Measurements from ENCODE around the gene DNAJC16.
"Not testable (repeated sequence)": the region's sequence is repeated elsewhere in the genome, so short reads cannot be mapped to it uniquely, and the experiment has no call there.

The DNAJC16 gene

DNA sequence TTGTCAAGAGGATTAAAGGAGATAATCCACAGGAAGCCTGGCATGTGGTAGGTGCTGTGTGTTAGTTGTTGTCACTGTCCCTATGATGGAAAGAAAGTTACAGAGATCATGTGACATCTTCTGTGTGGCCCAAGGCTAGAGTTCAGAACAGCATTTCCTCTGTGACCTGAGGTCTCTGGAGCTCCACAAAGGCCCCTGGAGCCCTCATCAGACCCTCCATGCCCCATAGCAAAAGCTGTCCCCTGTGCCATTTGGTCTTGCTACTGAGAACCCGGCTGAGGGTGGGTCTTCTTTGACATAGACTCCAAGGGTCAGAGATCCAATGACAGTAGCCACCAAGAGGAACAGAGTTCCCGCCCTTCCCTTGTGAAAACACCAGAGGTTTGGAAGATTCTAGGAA, 42.7 kb upstream of the DNAJC16 start:
- H3K27ac Mint-ChIP-seq, result no peak overlapping the region
- TF ChIP-seq, protein P1, sequence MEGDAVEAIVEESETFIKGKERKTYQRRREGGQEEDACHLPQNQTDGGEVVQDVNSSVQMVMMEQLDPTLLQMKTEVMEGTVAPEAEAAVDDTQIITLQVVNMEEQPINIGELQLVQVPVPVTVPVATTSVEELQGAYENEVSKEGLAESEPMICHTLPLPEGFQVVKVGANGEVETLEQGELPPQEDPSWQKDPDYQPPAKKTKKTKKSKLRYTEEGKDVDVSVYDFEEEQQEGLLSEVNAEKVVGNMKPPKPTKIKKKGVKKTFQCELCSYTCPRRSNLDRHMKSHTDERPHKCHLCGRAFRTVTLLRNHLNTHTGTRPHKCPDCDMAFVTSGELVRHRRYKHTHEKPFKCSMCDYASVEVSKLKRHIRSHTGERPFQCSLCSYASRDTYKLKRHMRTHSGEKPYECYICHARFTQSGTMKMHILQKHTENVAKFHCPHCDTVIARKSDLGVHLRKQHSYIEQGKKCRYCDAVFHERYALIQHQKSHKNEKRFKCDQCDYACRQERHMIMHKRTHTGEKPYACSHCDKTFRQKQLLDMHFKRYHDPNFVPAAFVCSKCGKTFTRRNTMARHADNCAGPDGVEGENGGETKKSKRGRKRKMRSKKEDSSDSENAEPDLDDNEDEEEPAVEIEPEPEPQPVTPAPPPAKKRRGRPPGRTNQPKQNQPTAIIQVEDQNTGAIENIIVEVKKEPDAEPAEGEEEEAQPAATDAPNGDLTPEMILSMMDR (IDR thresholded peaks at IDR 0.05), result no peak
- no peaks in the 10 kb centered on the region for H3K9me3 Mint-ChIP-seq
- peaks cover 33% of the 10 kb centered on the region for H3K36me3 Mint-ChIP-seq (ENCODE audit: low read depth)
- H3K4me1 Mint-ChIP-seq, result no peaks in the 10 kb centered on the region
- no peak for DNase-seq
- no peaks in the 10 kb centered on the region for H3K27me3 Mint-ChIP-seq (ENCODE audit: low read depth, poor library complexity)
- H3K4me3 Mint-ChIP-seq, result no peak overlapping the region

DNA sequence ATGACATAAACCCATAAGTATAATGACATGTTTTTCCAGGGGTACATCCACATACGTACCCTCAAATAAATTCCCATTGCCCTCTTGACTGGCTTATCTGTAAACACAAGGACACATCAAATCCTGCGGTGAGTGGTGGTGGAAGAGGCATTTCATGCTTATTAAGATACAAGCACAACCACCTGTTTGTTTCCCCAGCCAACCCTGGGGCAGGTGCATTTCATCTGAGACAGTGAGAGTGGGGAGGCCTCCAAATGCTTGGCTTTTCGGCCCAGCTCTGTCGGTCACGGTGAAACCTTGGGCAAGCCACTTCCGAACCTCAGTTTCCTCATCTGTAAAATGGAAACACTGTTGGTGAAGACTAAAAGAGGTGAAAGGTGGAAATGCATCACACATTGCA, 42.2 kb upstream of the DNAJC16 start:
- not testable (repeated sequence) for H3K27me3 Mint-ChIP-seq (ENCODE audit: low read depth, poor library complexity); H3K27ac Mint-ChIP-seq; H3K9me3 Mint-ChIP-seq; H3K4me3 Mint-ChIP-seq; H3K4me1 Mint-ChIP-seq; DNase-seq
- peaks cover 38% of the 10 kb centered on the region for H3K36me3 Mint-ChIP-seq (ENCODE audit: low read depth)

DNA sequence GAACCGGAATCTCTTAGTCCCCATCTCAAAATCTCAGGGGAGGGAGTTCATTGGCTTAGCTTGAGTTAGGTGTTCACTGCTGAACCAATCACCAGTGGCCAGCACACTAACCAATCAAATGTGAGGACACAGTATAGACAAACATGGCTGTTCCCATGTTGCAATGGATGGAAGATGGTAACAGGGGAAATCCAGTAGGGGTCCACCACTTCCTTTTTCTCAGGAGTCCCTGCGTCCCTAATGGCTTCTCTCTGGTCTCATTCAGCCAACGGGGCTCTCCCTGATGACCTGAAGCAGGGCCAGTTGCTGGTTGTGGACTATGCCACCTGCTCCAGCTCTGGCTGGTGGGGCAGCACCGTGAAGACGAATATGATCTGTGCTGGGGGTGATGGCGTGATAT, 41.0 kb upstream of the DNAJC16 start:
- DNase-seq, result no peak
- Mint-ChIP-seq H3K4me3 (no peak overlapping the region), H3K4me1 (no peaks in the 10 kb centered on the region), H3K9me3 (peaks cover 11% of the 10 kb centered on the region), H3K36me3 (ENCODE audit: low read depth) (peaks cover 48% of the 10 kb centered on the region), H3K27ac (no peak overlapping the region), H3K27me3 (ENCODE audit: low read depth, poor library complexity) (peaks cover 4% of the 10 kb centered on the region)
- TF ChIP-seq, protein P1 (IDR thresholded peaks at IDR 0.05), result no peak

DNA sequence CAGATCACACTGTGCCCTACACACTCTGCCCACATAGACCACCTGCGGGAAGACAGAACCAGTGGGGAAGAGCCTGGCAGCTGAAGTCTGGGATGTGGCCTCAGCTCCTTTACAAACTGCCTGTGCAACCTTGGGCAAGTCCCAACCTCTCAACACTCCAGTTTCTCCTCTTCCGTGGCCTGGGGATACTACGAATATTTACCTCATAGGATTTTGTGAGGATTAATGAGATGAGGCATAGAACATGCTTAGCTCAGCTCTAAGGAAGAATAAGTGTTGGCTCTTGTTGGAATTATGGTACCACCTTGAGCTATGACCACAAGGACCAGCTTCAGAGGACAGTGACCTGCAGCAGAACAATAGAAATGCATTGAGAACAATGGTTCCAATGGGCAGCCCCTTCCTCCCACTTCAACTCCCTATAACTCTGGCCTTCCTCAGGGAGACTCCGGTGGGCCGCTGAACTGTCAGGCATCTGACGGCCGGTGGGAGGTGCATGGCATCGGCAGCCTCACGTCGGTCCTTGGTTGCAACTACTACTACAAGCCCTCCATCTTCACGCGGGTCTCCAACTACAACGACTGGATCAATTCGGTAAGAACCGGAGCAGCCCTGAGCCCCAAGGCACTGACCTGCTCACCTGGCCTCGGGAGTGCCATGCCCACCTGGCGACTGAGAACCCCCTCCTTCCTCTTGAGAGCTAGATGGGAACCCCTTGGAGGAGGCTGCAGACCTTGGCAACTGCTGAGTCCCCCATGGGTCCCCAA, 39.6 kb upstream of the DNAJC16 start:
- H3K27ac Mint-ChIP-seq; H3K27me3 Mint-ChIP-seq (ENCODE audit: low read depth, poor library complexity); DNase-seq; H3K4me1 Mint-ChIP-seq; H3K4me3 Mint-ChIP-seq: not testable (repeated sequence)
- H3K36me3 Mint-ChIP-seq (ENCODE audit: low read depth), result peaks cover 60% of the 10 kb centered on the region
- H3K9me3 Mint-ChIP-seq, result peaks cover 11% of the 10 kb centered on the region

DNA sequence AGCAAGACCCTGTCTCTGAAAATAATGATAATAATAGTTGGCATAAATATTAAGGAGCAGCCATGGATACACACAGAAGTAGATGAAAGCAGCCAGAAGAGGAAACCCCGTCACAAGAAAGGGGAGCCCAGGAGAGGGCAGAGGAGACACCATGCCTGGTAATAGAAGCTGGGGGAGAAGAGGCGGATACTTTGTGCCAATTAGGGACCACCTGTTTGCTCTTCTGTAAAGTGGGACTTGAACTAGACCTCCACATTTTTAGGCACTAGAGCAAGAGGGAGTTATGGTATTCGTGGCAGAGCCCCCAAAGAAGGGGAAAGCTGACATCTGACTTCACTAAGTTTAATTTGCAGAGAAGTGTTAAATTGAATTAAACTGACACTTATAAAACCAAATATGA, 38.3 kb upstream of the DNAJC16 start:
- no peak overlapping the region for H3K27ac Mint-ChIP-seq
- TF ChIP-seq, protein P1 (IDR thresholded peaks at IDR 0.05), result no peak
- peaks cover 65% of the 10 kb centered on the region for H3K36me3 Mint-ChIP-seq (ENCODE audit: low read depth)
- H3K4me3 Mint-ChIP-seq, result no peak overlapping the region
- no peak for DNase-seq
- H3K4me1 Mint-ChIP-seq, result no peaks in the 10 kb centered on the region
- peaks cover 7% of the 10 kb centered on the region for H3K27me3 Mint-ChIP-seq (ENCODE audit: low read depth, poor library complexity)
- H3K9me3 Mint-ChIP-seq, result peaks cover 11% of the 10 kb centered on the region

DNA sequence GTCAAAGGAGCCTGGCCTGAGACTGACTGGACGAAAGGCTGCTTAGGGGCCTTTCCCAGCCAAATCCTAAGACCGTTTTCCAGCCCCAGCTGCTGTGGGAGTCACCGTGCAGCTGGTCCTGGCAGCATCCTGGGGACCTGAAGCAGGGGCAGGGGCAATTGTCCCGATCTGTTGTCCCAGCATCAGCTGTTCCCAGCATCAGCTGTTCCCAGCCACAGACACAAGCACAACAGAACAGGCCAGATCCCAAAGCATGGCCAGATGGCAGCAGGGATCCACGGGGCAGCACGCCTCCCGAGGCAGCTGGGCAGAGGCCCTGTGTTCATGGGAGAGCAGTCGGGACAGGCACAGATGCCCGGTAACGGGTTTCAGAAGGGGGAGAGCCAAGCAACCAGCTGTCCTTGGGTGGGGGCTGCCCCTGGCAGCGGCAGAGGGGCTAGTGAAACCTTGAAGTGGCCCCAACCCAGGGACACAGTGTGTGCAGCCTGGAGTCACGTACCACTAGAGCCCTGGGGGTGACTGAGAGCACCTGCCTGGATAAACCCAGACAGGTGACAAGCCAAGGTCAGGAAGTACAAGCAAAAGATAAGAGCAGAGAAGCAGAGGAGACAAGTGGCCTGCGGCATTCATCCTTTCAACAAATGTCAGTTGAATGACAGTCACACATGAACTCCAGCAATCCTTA, 37.5 kb upstream of the DNAJC16 start:
- peaks cover 7% of the 10 kb centered on the region for H3K27me3 Mint-ChIP-seq (ENCODE audit: low read depth, poor library complexity)
- TF ChIP-seq, protein P1 (IDR thresholded peaks at IDR 0.05), result no peak
- H3K4me1 Mint-ChIP-seq, result no peaks in the 10 kb centered on the region
- peaks cover 11% of the 10 kb centered on the region for H3K9me3 Mint-ChIP-seq
- no peak for DNase-seq
- peaks cover 64% of the 10 kb centered on the region for H3K36me3 Mint-ChIP-seq (ENCODE audit: low read depth)
- H3K27ac Mint-ChIP-seq, result no peak overlapping the region
- H3K4me3 Mint-ChIP-seq, result no peak overlapping the region

DNA sequence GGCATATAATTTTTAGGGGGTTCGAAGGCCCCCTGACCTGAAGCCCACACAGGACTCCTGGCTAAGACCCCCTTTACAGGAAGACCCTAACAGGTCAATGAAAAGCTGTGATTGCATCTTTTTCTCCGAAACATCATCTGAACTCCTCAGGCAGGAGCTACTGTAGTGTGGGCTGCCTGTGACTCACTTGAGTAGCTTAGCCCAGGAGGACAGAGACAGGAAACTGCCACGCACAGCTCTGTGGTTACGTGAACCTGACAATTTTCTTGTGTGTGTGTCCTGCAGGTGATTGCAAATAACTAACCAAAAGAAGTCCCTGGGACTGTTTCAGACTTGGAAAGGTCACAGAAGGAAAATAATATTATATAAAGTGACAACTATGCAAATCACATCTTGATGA, 35.6 kb upstream of the DNAJC16 start:
- not testable (repeated sequence) for H3K4me3 Mint-ChIP-seq, H3K27ac Mint-ChIP-seq, DNase-seq, H3K4me1 Mint-ChIP-seq
- Mint-ChIP-seq H3K27me3 (ENCODE audit: low read depth, poor library complexity) (peaks cover 11% of the 10 kb centered on the region), H3K36me3 (ENCODE audit: low read depth) (peaks cover 62% of the 10 kb centered on the region), H3K9me3 (peaks cover 11% of the 10 kb centered on the region)
